SK-N-DZ (cell line): ENCODE measurements around the gene DENR. TPM values are rescaled to one million over a fixed set of nuclear protein-coding genes. Genes with fewer than 3 reads are reported as not detected.
"Not testable (repeated sequence)": the region's sequence is repeated elsewhere in the genome, so short reads cannot be mapped to it uniquely, and the experiment has no call there.

ENCODE experiments used
- DNase-seq: peaks from one replicate; pipeline ENCODE4 v3.0.0-alpha.2; 2015; ENCODE audit warnings: low spot score
- polyA plus RNA-seq, 2 experiments: library from polyadenylated mRNA; depleted of rRNA; stranded (reverse); fragments of >200 nt; gene quantifications; 2 replicates each; pipeline ENCODE4 v1.2.3, GENCODE V29; 2014

DENR gene
- 62.0 and 65.0 TPM in 2 replicates for polyA plus RNA-seq (2014; cell fraction: cytosol; rRNA removed)
- 21.3 and 23.8 TPM in 2 replicates for polyA plus RNA-seq (2014; cell fraction: nucleus; rRNA removed)

DNA sequence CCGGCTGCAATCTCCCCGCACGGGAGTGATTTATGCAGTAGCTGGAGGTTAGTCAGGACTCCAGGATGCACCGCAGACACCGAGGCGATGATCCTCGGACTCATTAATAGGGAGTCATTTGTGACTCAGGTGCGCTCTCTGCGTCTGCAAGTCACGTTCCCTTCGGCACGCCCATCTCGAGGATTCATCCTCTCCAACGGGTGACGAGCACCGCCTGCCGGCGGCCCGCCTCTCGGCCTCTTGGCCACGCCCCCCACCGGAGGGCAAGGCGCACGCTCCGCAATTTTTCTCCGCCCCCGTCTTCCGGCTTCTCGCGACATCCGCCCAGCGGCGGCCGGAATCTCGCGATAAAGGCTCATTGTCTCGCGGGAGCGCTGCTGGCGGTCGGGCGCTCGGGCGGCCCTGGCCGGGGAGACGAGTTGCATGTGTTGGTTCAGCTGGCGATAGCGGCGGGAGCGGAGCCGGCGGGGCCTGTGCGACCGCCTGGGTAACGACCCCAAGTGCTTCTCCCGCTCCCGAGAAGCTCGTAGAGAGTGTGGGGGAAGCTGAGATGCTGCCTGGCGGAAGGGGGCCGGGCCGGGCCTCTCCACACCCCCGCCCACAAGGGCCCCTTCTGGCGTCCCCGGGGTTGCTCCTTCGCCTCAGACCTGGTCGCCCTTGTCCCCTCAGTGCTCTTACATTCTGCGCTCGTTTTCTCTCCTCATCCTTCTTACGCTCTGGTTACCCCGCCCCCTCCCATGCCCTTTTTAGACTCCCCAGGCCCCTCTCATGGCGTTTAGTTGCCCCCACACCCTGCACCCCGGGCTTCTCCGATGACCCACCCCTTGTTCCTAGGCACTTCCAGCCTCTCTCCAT is at the start of gene DENR:
Gene DENR (plus strand): TSS at position 361 of the 855 bp plus-strand sequence. CDS start 878 bp downstream, outside the sequence.
- peak; percentile 98 for DNase-seq

- not testable (repeated sequence) for DNase-seq
Observed at GRCh38 chr12:122702890-122703611, 49.6 kb upstream of the DENR start, which contains the start of gene HCAR2. Gene HCAR2, minus strand, starts transcription at chr12:122703357. Its CDS starts 74 bp downstream, at chr12:122703283.

DNA sequence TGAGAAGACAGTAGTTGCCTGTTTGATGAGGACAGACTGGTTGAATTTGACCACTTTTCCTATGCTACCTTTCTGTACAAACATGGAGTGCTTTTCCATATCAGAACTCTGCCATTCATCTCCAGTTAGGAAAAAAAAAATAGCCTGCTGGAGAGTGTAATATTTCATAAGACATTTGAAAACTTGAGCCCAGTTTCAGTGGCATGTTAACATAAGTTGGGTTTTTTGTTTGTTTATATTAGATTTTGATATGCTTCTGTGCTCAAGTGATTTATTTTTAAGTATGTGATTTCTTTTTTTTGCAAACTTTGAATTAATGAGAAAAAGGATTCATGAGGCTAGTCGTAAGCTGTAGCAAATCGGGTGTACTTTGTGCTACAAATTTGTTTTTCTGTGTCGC is 48.8 kb upstream of the DENR start:
- not testable (repeated sequence) for DNase-seq

DNA sequence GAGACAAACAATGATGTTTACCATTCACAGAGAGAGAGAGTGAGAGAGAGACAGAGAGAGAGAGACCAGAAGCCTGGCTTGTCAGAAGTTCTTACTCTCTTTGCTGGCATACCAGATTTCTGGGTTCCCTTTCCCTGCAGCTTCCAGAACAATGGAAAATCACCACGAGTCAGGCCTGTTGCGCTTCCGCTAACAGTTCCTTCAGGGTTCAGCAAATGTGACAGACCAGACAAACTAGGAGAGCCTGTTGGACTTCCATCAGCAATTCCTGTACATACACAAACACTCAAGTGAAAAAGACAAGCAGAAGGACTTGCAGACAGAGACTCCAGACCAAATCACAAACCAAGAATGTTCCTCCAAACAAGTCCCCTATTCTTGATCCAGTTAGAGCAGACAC is 43.3 kb upstream of the DENR start:
- DNase-seq, result not testable (repeated sequence)

DNA sequence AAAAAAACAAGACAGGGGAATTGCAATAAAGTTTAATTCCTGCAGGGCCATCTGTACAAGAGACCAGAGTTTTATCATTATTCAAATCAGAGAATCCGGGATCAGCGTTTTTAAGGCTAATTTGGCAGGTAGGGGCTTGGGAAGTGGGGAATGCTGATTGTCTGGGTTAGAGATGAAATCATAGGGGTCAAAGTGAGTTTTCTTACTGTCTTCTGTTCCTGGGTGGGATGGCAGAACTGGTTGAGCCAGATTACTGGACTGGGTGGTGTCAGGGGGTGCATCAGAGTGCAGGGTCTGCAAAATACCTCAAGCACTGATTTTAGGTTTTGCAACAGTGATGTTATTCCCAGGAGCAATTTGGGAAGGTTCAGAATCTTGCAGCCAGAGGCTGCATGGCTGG is 42.3 kb upstream of the DENR start:
- not testable (repeated sequence) for DNase-seq

- DNase-seq, result not testable (repeated sequence)
Observed at GRCh38 chr12:122711266-122711665, 41.4 kb upstream of the DENR start.

DNA sequence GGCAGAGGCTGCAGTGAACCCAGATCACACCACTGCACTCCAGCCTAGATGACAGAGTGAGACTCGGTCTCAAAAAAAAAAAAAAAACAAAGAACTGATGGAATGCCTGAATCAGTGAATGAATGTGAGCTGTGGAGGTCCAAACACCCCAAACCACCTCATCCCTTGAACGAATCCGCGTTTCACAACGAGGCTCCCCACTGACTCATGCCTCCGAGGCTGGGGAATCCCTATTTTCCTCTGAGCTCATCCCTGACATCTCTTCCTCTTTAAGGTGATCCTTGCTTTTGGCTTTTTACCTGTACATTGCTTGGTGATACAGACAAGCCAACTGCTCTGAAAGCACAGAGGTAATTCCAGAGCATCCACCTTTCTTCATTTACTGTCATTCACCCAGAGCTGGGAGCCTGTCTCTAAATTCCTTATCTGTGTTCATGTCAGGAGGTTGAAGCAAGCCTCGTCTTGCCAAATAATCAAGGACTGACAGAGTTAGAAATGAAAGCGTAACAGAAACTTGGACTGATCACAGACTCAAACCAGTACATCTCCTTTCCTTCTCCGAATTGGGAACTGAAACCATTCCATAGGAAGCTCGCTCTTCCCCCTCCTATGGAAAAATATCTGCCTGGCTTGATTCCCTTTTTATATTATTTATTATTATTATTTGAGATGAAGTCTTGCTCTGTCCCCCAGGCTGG is 39.0 kb upstream of the DENR start:
- not testable (repeated sequence) for DNase-seq

GRCh38 chr12:122715211-122715610 is 37.4 kb upstream of the DENR start:
- DNase-seq, result not testable (repeated sequence)

DNA sequence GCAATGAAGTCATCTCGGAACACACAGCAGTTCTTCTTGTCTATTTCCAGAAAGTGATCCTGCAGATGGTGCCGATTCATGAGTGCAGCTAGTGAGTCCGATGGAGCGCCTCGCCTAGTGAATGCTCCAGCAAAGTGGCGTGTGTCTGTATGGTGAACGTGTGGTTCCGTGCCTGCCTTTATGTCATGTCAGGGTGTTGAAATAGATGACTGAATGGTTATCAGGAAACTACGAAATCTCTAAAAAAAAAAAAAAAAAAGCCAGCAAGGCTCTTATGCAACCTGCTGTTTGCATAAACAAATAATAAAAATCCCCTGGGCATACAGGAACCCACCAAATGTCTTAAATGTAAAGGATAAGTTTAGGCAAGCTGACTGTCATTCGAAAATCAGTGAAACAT is 36.0 kb upstream of the DENR start, which contains the start of gene HCAR3:
Gene HCAR3 (minus strand): TSS at position 154 of the 400 bp plus-strand sequence. CDS start 74 bp downstream, at position 80.
- DNase-seq, result not testable (repeated sequence)

DNA sequence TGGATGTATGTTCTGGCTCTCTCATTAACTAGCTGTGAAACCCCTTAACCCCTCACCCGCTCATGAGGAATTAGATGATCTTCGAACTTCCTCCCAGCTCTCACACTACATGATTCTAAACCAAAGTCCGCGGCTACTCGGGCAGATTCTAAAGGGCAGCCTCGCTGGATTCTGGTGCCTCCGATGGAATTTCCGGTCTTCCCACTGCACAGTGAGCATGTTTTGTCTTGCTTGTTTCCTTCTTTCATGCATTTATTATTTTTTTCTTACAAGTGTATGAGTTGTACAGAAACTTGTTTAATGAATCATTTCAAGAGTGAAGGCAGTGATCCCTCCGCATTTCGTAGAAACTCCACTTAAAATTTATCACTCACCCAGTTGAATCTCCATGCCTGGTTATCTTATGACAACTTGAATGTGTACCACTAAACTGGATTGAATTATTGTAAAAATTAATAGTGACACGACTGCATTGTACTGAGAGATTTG is 31.5 kb upstream of the DENR start:
- DNase-seq, result no peak

GRCh38 chr12:122722387-122722786 is 30.2 kb upstream of the DENR start:
- no peak for DNase-seq

DNA sequence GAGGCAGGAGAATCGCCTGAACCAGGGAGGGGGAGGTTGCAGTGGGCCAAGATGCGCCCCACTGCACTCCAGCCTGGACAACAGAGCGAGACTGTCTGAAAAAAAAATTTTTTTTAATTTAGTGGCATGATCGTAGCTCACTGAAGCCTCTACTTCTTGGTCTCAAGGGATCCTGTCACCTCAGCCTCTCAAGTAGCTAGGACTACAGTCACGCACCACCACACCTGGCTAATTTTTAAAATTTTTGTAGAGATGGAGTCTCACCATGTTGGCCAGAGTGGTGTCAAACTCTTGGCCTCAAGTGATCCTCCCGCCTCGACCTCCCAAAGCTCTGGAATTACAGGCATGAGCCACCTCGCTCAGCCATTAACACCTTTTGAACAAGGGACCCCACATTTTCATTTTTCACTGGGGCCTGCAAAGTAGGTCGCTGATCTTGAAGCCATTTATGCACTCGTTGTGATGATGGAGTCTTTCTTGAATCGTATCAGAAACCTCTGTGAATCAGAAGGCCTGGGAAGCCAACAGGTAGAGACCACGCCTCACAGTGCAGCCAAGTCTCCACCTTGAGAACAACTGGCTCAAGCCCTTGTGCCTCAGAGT is 27.9 kb upstream of the DENR start:
- no peak for DNase-seq

GRCh38 chr12:122725452-122726079 is 27.1 kb upstream of the DENR start:
- no peak for DNase-seq

DNA sequence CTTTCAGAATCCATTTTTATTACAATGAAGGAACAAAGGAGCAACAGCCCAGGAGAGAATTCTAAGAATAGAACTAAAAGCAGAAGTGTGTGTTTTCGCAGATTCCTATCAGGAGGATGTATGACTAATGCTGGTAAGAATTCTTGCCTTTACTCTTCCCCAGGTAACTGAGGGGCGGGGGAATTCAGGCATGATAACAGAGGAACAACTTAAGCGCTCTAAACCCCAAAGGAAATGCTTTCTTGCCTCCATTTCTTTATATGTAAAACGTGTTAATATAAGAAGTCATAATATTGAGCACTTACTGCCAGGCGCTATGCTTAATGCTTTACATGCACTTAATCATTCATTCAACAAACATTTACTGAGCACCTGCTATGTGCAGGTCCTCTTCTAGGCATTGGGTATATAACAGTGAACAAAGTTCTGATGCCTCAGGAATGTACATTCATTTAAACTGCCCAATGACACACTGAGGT is 26.5 kb upstream of the DENR start:
- DNase-seq, result no peak

DNA sequence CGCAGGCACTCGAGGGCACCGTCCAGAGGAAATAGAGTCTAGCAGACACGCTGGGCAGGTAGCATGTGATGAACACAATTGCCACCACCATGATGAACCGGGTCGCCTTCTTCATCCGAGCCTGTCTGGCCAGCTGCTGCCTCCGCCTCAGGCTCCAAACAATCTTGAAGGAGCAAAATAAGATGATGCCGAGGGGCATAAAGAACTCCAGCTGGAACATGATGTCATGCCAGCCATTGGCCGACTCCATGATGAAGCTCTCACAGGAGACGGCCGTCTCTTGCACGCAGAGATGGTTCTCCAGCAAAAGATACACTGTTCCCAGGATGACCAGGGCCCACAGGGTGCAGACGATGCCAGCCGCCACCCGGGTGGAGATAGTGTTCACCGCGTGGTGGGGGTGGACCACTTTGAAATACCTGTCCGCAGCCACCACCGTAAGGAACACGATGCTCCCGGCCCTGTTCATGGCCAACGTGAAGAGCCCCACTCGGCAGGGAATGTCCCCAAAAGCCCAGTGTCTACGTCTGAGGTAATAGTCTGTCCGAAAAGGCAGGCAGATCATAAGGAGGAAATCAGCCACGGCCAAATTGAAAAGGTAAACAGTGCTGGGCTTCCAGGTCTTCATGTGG is 22.9 kb upstream of the DENR start:
- DNase-seq, result no peak

GRCh38 chr12:122730215-122731014 is 22.2 kb upstream of the DENR start, which contains the start of gene HCAR1:
Gene HCAR1, minus strand, starts transcription at chr12:122730844. Its CDS starts 505 bp downstream, at chr12:122730339.
- DNase-seq, result no peak

GRCh38 chr12:122732170-122732569 is 20.5 kb upstream of the DENR start:
- no peak for DNase-seq

GRCh38 chr12:122732611-122733010 is 20.0 kb upstream of the DENR start:
- DNase-seq, result no peak

- DNase-seq, result no peak
Observed at GRCh38 chr12:122738571-122738970, 14.1 kb upstream of the DENR start.
